ENCODE results near the gene DNAJC1. TPM values are rescaled to one million over a fixed set of nuclear protein-coding genes. Genes with fewer than 3 reads are reported as not detected.

The DNAJC1 gene, protein sequence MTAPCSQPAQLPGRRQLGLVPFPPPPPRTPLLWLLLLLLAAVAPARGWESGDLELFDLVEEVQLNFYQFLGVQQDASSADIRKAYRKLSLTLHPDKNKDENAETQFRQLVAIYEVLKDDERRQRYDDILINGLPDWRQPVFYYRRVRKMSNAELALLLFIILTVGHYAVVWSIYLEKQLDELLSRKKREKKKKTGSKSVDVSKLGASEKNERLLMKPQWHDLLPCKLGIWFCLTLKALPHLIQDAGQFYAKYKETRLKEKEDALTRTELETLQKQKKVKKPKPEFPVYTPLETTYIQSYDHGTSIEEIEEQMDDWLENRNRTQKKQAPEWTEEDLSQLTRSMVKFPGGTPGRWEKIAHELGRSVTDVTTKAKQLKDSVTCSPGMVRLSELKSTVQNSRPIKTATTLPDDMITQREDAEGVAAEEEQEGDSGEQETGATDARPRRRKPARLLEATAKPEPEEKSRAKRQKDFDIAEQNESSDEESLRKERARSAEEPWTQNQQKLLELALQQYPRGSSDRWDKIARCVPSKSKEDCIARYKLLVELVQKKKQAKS
- 26.1 and 31.4 TPM in 2 replicates for total RNA-seq

DNA sequence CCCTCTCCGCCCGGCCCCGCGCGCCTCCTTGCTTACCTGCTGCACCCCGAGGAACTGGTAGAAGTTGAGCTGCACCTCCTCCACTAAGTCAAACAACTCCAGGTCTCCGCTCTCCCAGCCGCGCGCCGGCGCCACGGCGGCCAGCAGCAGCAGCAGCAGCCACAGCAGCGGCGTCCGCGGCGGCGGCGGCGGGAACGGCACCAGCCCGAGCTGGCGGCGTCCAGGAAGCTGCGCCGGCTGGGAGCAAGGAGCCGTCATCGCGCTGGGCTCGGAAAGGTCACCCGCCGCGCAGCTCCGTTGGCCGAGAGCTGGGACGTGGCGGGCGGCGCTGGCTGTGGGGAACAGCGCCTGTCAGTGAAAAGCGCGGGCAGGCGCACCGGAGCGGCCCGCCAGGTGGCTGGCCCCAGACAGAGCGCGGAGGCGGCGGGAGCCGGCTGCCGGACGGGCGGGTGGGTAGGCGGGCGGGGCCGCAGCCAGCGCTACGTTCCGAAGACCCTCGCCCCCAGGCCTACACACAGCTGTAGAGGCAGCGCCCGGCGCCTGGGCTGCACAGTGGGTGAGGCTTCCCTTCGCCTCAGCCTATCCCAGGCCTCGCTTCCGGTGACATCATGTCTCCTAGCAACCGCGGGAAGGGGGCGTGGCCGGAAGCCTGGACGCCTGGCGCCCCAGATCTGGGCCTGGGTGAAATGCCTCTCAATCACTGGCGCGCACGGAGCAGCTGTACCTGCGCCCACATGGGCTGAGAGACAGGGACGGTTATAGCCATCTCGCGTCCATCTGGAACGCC is at the start of gene DNAJC1:
DNAJC1 (minus strand) TSS at position 554 of the 787 bp plus-strand sequence; CDS start at position 258, 296 bp downstream.

Small RNAs within 50 kb of the gene (small RNA-seq; reads per million reads assigned to genes)
- gene RN7SKP219 (not detected), gene RN7SKP37 (not detected)

Other genes with a start within 250 kb of the DNAJC1 start
- not detected in 2 replicates for gene EBLN1, start 214.3 kb upstream of the DNAJC1 start, total RNA-seq

Data from vein endothelial cell (primary cell).